ENCODE results near the gene SFSWAP. TPM values are rescaled to one million over a fixed set of nuclear protein-coding genes. Genes with fewer than 3 reads are reported as not detected.
"Not testable (repeated sequence)": the region's sequence is repeated elsewhere in the genome, so short reads cannot be mapped to it uniquely, and the experiment has no call there.

Gene SFSWAP
- total RNA-seq (2013) = 34.5 TPM
- polyA plus RNA-seq = 10 to 100 TPM in 2 of 3 donors, 1 to 10 TPM in 1; 7.3 to 33.0 (median 10.7) TPM
- polyA minus RNA-seq = 37.5 and 44.8 TPM in 2 replicates
- 23.8 to 89.6 (median 66.0) reads per million in 11 experiments for total RNA-seq

GRCh38 chr12:131710464-131711457, at the start of gene SFSWAP:
Gene SFSWAP (plus strand): TSS chr12:131711090. CDS start chr12:131711230, 140 bp downstream.
- no peak for TF ChIP-seq CTCF (IDR thresholded peaks at IDR 0.05)
- 1% methylated on average over 88 of the region's 90 CpGs for WGBS (ENCODE audit: insufficient coverage)
- peak within 1 kb of the TSS; percentile 100 for H2AFZ ChIP-seq (ENCODE audit: insufficient read depth, low read depth, low read length, poor library complexity, severe bottlenecking)

GRCh38 chr12:131661170-131661985, 49.5 kb upstream of the SFSWAP start:
- no CpG with 5 or more reads among the region's 78 CpGs for WGBS (ENCODE audit: insufficient coverage)
- H3K27ac Mint-ChIP-seq; H4K20me1 ChIP-seq (ENCODE audit: insufficient read depth, low read length); intact Hi-C loops (cut with micrococcal nuclease); DNase-seq; H2AFZ ChIP-seq (ENCODE audit: insufficient read depth, low read depth, low read length, poor library complexity, severe bottlenecking); H3K9me3 ChIP-seq (replicated peaks in 1 of 2; ENCODE audit: control insufficient read depth in 1 of 2, insufficient read depth in 1 of 2, low read length in 2 of 2); H3K36me3 Mint-ChIP-seq; H3K4me1 Mint-ChIP-seq; H3K9me3 Mint-ChIP-seq; H3K36me3 ChIP-seq (replicated peaks in 1 of 2; ENCODE audit: control insufficient read depth in 1 of 2, insufficient read depth in 2 of 2, low read length in 2 of 2); H3K4me2 ChIP-seq (replicated peaks; ENCODE audit: extremely low read depth, low read length, poor library complexity, severe bottlenecking); H3K27ac ChIP-seq (ENCODE audit: low read depth in 1 of 2, low read length in 2 of 2); H3K79me2 ChIP-seq (ENCODE audit: insufficient read depth, low read length); H3K4me1 ChIP-seq (ENCODE audit: control insufficient read depth in 1 of 2, insufficient read depth in 2 of 2, low read length in 2 of 2); H3K9ac ChIP-seq (ENCODE audit: insufficient read depth, low read length, poor library complexity, severe bottlenecking); H3K4me3 Mint-ChIP-seq: not testable (repeated sequence)
- peak overlapping the region in 2 of 3 experiments; percentile 28 to 35 for H3K4me3 ChIP-seq (replicated peaks in 1 of 3; ENCODE audit: low read depth in 2 of 3, low read length in 3 of 3)
- H3K27me3 Mint-ChIP-seq (ENCODE audit: low read depth in 3 of 3) = peaks cover 9 to 24% (median 18%) of the 10 kb centered on the region in 3 donors
- peaks cover 4 to 14% of the 10 kb centered on the region in 2 donors for H3K27me3 ChIP-seq (ENCODE audit: control insufficient read depth in 2 of 2, insufficient read depth in 2 of 2, low read length in 2 of 2)

More at GRCh38 chr12:131710464-131711457, at the start of gene SFSWAP:
- H3K9ac ChIP-seq (ENCODE audit: insufficient read depth, low read length, poor library complexity, severe bottlenecking) = peak within 1 kb of the TSS; percentile 98
- Mint-ChIP-seq H3K9me3 (peaks cover 0 to 7% (median 0%) of the 10 kb centered on the region in 7 donors), H3K36me3 (peaks cover 22 to 24% of the 10 kb centered on the region in 2 donors), H3K27ac (peak within 1 kb of the TSS; percentile 92 to 99 (median 98)), H3K27me3 (ENCODE audit: low read depth in 3 of 3) (peaks cover 0 to 2% (median 0%) of the 10 kb centered on the region in 3 donors), H3K4me1 (peaks cover 20% of the 10 kb centered on the region), H3K4me3 (peak within 1 kb of the TSS; percentile 96 to 99)
- peaks cover 36% of the 10 kb centered on the region for H3K79me2 ChIP-seq (ENCODE audit: insufficient read depth, low read length)
- H3K9me3 ChIP-seq (replicated peaks in 1 of 2; ENCODE audit: control insufficient read depth in 1 of 2, insufficient read depth in 1 of 2, low read length in 2 of 2) = no peaks in the 10 kb centered on the region
- peaks cover 21 to 22% of the 10 kb centered on the region in 2 donors for H3K4me1 ChIP-seq (ENCODE audit: control insufficient read depth in 1 of 2, insufficient read depth in 2 of 2, low read length in 2 of 2)
- peak within 1 kb of the TSS; percentile 83 to 98 (median 95) for H3K4me3 ChIP-seq (replicated peaks in 1 of 3; ENCODE audit: low read depth in 2 of 3, low read length in 3 of 3)
- peak within 1 kb of the TSS; percentile 81 for H3K4me2 ChIP-seq (replicated peaks; ENCODE audit: extremely low read depth, low read length, poor library complexity, severe bottlenecking)
- H3K36me3 ChIP-seq (replicated peaks in 1 of 2; ENCODE audit: control insufficient read depth in 1 of 2, insufficient read depth in 2 of 2, low read length in 2 of 2) = peaks cover 25 to 26% of the 10 kb centered on the region in 2 donors
- peak within 1 kb of the TSS; percentile 73 to 98 for H3K27ac ChIP-seq (ENCODE audit: low read depth in 1 of 2, low read length in 2 of 2)
- H3K27me3 ChIP-seq (ENCODE audit: control insufficient read depth in 2 of 2, insufficient read depth in 2 of 2, low read length in 2 of 2) = no peaks in the 10 kb centered on the region
- peak; percentile 67 to 73 (median 73) for DNase-seq
- intact Hi-C loops (cut with micrococcal nuclease) = loop anchor here (5.0 to 10.0 kb wide), 4 partner anchors 106 to 244 kb away; partner anchors contain the start of gene MMP17 (in 2 of the 2)
- peaks cover 5% of the 10 kb centered on the region for H4K20me1 ChIP-seq (ENCODE audit: insufficient read depth, low read length)

- peak overlapping the region; percentile 48 to 77 for H3K4me3 Mint-ChIP-seq
- H3K27me3 Mint-ChIP-seq (ENCODE audit: low read depth in 3 of 3) = peaks cover 9 to 24% (median 18%) of the 10 kb centered on the region in 3 donors
- H3K27me3 ChIP-seq (ENCODE audit: control insufficient read depth in 2 of 2, insufficient read depth in 2 of 2, low read length in 2 of 2) = peaks cover 4 to 14% of the 10 kb centered on the region in 2 donors
- H3K4me3 ChIP-seq (replicated peaks in 1 of 3; ENCODE audit: low read depth in 2 of 3, low read length in 3 of 3); H3K36me3 ChIP-seq (replicated peaks in 1 of 2; ENCODE audit: control insufficient read depth in 1 of 2, insufficient read depth in 2 of 2, low read length in 2 of 2); H3K27ac Mint-ChIP-seq; H4K20me1 ChIP-seq (ENCODE audit: insufficient read depth, low read length); intact Hi-C loops (cut with micrococcal nuclease); H3K4me1 ChIP-seq (ENCODE audit: control insufficient read depth in 1 of 2, insufficient read depth in 2 of 2, low read length in 2 of 2); H3K9ac ChIP-seq (ENCODE audit: insufficient read depth, low read length, poor library complexity, severe bottlenecking); H3K9me3 ChIP-seq (replicated peaks in 1 of 2; ENCODE audit: control insufficient read depth in 1 of 2, insufficient read depth in 1 of 2, low read length in 2 of 2); H3K27ac ChIP-seq (ENCODE audit: low read depth in 1 of 2, low read length in 2 of 2); H3K9me3 Mint-ChIP-seq; H3K36me3 Mint-ChIP-seq; H3K4me2 ChIP-seq (replicated peaks; ENCODE audit: extremely low read depth, low read length, poor library complexity, severe bottlenecking); H3K4me1 Mint-ChIP-seq; DNase-seq; H3K79me2 ChIP-seq (ENCODE audit: insufficient read depth, low read length); H2AFZ ChIP-seq (ENCODE audit: insufficient read depth, low read depth, low read length, poor library complexity, severe bottlenecking): not testable (repeated sequence)
- no CpG with 5 or more reads among the region's 28 CpGs for WGBS (ENCODE audit: insufficient coverage)
These were observed 49.0 kb upstream of the SFSWAP start for GRCh38 chr12:131661986-131662288.

Data from CD14-positive monocyte (primary cell).